Activated gamma-delta T cell (primary cell): Measurements from ENCODE around the gene RPL3.

Experiments used
- DNase-seq: peaks from one replicate; lab custom pipeline; 2025; lab: John Stamatoyannopoulos, UW

Gene RPL3

DNA sequence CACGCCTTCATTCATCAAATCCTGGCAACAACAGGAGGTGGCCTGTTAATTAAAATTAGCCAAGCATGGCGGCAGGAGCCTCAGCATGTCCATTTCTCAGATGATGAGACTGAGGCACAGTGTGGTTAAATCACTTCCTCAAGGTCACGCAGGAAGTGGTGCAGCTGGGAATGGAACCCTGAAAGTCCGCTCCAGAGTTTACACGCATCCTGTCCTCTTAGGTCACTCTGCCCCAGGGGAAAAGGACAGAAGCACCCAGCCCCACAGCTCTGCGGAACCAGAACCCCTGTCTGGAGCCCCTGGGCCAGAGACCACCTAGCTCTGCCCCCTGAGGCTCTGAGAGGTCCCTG, 19.6 kb downstream of the RPL3 start:
- DNase-seq, result no peak

DNA sequence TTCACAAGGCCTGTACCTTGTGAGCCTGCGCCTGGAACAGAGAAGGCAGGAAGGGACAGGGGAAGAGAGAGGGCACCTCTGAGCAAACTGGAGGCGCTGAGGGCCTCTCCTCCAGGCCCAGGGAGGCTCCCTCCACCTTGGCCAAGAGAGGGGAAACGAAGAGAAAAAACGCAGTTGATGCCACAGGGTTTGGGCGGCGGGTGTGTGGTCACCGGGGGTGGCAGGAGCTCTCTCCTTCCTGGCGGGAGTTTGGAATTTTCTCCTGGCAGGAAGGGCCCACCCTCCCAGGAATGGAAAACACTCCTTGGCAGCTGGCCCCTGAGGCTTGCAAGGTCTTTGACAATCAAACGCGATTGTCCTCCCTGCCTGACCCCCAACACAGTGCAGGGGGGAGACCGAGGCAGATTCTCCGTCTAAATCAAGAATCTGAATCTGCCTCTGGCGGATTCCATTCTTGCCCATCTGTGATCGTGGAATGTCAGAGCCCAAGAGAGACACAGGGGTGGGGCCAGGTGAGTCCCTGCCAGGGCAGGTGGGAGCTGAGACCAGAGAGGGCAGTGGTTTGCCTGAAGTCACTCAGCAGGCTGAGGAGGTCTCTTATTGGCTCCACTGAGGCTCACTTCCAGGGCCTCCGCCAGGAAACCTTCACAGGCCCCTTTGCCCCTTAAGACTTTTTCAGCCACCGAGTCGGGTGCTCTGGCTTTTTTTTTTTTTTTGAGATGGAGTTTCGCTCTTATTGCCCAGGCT, 21.0 kb downstream of the RPL3 start:
- DNase-seq, result no peak

DNA sequence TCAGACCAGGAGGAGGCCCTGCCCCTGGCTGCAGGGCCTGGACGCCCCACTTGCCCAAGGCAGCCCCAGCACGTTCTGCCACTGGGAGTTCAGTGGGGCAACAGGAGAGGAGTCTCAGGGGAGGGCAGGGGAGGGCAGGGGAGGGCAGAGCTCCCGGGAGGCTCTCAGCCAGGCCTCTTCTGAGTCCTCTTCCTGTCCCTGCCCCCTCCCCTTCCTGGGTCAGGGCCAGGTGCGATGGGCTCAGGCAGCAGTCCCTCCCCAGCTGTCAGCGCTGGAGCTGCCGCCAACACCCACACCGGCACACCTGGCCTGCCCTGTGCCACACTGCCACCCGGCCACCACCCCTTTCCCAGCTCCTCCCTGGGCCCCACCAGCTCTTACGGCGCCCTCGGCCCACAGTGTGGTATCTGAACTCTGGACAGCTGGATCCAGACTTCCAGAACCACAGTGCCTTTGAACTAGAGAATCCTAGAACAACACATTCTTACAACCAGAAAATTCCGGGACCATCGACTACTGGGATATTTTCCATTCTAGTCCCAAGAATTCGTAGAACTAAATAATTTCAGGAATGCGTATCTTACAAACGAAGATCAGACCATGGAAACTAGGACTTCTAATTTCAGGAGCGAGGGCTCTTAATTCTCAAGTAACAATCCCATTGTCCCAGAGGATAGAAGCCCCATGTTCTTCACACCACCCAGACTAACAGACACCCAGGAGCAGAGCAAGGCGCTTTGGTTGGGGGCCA, 21.8 kb downstream of the RPL3 start:
- DNase-seq, result no peak

DNA sequence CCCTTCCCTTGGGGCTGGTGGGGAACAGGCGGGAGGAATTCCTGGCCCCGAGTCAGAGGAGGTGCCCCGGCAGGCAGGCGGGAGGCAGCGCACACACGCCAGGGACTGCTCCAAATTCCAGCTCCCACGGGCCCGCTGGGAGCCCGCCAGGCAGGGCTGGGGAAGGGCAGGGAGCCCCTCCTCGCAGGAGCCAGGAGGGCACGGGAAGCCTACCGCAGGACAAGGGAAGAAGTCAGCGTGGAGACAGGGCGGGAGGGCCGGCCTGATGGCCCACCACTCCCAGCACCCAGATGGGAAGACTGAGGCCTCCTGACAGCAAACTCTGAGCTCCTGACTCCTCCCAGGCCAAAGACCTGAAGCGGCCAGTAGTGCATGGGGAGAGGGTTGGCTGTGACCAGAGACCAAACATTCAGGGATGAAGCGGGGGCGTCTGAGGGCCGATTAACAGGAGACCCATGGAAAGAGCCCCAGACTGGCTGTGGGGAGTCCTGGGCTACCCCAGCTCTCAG, 22.4 kb downstream of the RPL3 start:
- no peak for DNase-seq

DNA sequence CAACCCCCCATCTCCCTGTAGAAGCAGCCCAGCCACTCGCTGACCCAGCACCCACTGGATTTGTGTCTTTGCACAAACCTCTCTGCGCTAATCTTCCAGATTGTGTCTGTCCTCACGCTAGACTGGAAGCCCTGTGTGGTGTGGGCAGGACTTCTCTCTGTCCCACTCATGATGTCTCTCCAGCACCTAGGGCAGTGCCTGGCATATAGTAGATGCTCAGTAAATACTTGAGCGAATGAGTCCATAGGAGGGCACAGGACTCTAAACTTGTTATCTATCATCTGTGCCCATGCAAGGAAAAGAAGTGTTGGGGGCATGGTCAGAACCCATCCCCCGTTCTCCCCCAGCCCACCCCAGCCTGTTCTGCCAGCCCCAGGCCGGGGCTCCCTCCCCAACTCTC, 22.9 kb downstream of the RPL3 start:
- DNase-seq, result no peak

DNA sequence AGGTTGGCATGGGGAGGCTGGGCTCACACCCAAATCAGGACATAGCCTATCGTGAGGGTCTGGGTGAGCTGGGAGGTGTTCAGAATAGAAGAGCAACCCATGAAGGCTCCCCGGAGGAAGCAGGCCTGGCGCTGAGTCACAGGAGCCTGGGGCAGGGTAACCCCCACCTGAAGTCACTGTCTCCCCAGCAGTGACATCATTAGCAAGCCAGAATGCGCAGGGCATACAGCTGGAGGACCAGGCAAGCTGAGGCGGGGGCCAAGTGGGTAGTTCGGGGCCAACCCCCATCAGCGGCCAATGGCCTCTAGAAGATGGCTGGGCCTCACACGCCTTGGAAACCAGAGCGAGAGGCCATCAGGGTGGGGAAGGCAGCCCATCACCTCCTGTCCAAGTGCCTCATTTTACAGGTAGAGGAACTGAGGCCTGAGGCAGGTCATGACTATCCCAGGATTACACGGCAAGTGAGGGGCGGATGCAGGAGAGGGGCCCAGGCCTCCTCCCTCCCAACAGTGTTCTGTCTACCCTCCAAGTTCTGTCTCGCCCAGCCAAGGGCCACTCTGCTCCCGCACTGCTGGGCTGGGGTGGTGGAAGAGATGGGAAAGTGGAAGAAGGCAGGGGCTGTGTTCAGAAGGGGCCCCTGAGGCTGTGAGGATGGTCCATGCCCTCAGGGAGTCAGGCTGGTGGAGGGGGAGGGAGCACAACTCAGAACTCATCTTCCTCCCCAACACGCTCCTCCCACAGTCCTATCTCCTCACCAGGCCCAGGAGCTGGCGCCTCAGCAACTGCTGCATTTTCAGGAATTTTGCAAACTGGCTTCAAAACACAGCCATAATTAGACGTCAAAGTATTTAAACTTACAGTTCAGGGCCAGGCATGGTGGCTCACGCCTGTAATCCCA, 24.6 kb downstream of the RPL3 start:
- no peak for DNase-seq

DNA sequence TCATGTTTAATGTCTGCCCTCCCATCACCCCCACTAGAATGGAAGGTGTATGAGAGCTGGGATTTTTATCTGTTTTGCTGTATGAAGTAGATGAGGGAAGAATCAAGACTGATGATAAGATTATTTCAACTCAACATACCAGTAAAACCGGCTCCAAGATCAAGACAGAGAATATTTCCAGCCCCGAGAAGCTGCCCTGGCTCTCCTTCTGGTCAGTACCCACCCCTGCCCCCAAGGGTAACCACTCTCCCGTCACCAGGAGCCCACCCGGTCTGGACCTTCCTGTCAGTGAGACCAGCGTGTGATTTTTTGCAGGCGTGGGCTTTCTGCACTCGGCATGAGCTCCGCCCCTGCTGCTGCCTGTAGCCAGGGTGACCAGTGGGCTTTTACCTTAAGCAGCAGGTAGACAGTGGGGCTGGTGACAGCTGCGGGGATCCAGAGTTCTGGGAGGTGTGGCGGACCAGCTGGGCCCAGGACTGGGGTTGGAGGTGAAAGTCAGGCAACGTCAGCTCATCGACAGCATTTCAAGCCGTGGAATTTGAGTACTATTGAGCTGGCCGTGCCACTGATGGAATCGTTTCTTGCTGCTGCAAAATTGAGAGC, 25.6 kb downstream of the RPL3 start:
- DNase-seq, result no peak

DNA sequence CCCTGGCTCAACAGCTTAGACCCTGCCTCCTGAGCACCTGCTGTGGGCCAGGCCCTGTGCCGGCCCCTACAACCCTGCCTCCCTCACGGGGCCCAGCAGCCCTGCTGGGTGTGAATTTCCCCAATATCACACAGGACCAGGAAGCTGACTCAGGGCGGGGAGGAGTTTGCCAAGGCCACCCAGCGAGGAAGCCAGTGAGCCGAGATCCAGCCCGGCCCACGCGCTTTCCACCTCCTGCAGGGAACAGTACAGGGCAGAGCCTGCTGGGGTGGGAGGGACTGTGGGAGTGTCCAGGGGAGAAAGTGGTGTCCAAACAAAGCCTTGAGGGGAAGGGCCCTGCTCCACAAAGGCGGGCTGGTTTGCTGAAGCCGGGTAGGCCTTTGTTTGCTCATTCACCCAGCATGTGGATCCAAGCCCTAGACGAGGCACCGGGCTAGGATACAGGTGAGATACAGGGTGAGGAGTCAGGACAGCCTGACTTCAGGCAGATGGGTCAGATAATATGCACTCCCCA, 26.8 kb downstream of the RPL3 start:
- DNase-seq, result no peak

DNA sequence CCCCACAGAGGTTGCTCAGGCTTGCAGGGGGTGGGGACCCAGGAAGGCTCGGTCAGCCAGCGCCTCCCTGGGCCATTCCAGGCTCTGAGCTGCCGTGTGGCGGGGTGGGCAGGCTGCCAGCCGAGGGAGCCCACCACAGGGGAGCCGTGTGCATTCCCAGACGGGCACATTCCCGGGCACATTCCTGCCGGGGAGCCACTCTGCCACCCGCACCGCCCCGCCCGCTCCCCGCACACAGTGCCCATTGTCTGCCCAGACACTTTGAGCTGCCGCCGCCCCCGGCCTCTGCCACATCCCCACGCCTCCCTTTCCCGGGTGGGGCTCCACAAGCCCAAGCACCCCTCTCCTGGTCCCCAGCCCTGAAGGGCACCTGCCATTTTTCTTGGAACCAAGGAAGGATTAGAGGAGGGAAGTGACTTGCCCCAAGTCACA, 27.4 kb downstream of the RPL3 start:
- no peak for DNase-seq

DNA sequence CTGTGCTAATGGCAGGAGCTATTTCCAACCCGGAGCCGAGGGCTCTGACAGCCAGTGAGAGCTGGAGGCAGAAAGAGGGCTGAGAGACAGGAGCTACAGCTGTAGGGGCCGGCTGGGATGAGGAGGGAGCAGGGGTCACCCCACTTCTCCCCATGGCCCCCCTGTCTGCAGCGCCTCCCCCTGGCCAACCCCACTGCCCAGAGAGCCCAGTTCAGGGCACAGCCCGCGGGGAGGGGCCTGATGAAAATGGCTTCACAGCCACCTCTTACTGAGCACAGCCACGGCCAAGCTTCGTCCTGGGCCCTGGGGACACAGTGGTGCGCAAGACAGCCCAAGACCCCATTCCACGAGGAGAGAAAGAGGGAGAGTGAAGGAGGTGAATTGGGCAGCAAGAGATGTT, 27.9 kb downstream of the RPL3 start:
- no peak for DNase-seq

DNA sequence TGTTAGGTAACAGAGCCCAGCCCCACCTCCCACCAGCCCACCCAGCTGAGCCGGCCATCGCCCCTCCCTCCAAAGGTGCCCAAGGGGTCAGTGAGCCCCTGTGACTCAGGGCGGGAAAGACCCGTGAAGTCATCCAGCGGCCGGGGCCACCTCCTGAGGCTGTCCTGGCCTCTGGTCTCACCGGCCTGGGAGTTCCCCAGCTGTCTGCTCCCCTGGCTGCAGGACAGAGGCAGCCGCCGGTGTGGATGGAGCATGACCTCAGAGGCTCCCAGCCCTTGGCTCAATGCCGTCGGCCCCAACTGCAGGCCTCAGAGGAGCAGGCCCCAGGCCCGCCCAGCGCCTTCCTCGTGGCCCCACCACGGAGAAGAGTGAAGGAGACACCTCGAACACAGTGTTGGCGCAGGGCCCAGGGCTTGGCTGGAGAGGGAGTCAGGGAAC, 28.7 kb downstream of the RPL3 start:
- DNase-seq, result no peak

DNA sequence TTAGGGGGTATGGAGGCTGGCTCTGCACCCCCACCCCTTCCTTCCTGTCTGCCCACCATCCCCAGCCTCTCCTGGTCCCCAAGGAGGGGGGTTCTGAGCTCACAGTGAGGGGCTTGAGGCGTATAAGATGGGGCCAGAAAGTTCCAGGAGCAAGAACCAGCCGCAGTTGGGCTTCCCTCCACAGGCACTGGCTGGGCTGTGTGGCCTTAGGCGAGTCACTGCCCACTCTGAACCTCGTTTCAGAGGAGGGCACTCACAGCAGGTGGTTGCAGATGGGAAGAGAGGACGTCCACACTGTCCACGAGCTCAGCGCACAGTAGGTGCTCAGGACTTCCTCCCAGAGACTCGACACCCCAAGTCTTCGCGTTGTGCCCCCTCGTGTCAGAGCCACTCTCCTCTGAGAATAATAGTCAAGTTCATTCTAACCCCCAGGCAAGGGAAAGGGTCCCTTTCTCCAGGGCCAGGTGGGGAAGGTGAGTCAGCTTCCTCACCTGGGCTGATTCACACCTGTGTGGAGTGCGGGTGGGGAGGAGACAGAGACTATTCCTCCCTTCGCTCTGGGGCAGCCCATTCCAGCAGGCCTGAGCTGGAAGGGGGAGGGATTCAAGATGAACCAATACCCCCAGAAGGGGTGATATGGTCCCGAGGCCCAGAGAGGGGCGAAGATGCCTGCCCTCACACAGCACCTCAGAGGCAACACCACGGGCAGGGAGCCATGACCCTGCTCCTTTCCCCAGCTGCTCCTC, 29.3 kb downstream of the RPL3 start:
- DNase-seq, result no peak

DNA sequence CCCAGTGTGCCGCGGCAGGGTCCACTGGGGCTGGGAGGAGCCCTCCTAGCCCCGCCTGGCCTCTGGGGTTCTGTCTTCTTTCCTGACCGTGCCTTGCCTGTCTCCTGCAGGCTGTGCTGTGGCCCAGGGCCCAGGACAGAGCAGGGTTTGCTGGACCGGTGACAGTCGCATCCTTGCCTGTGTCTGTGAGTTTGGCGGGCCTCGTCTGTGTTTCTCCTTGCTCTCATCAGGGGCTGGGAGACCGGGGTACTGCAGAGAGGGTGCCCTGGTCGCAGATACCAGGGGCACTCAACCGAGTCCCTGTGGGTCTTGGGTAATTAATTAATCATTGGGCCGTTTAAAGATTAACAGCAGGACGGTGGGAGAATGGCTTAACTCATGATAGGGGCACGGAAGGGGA, 29.9 kb downstream of the RPL3 start:
- DNase-seq, result no peak

DNA sequence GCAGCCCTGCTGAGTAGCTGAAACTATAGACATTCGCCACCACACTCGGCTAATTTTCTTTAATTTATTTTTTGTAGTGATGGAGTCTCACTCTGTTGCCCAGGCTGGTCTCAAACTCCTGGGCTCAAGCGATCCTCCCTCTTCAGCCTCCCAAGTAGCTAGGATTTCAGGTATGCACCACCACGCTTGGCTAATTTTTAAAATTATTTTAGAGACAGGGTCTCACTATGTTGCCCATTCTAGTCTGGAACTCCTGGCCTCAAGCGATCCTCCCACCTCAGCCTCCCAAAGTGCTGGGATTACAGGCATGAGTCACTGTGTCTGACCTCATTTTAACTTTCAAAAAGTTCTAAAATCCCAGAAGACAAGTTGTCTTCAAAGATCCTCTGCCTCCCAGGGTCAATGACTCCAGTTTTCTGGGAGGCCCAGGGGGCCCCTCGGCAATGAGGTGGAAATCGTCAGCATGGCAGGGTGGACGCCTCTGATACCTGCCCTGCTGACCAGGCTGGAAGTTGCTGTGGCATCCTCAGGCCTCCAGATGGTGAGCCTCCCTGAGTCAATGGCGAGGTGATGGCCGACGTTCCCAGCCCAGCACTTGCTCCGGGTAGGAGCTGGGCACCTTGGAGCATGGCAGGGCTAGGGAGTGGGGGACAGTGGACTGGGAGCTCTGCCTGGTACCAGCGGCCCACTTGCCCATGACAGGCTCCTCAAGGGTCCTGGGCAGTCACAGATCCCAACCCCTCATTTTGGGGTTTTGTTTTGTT, 31.1 kb downstream of the RPL3 start:
- no peak for DNase-seq

DNA sequence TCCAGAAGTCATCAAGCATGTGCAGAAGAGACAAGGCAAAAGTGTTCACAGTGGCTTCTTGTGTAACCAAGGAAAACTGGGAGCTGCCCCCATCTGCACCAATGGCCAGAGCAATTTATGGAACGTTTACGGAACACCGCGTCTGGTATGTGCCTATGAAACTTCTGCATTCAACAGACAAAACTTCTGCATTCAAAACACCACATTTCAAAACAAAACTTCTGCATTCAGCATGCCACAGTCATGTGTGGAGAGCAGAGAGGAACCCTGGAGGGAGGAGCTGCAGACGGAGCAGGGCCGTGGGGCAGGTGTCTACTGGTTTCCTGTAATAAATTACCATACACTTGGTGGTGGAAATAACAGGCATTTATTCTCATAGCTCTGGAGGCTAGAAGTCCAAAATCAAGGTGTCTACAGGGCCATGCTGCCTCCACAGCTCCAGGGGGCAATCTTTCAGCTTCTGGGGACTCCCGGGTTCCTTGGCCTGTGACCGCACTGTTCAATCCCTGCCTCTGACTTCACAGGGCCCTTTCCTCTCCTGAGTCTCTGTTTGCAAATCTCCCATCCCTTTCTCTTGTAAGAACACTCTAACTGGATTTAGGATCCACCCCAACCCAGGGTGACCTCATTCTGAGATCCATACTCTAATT, 32.2 kb downstream of the RPL3 start:
- no peak for DNase-seq

DNA sequence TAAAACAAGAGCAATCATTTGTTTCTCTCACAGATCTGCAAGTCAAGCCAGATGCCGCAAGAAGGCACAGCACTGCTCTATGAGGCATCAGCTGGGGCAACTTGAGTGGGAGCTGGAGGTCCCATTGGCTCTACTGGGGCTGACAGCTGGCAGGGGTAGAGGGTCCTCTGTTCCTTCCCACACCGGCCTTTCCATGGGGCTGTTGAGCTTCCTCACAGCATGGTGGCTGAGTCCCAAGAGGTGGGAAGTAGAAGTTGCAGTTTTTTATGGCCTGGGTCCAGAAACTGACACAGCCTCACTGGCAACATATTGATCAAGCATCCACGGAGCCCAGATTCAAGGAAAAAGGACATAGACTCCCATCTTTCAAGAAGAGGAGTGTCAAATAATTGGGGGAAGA, 34.4 kb downstream of the RPL3 start:
- DNase-seq, result no peak

DNA sequence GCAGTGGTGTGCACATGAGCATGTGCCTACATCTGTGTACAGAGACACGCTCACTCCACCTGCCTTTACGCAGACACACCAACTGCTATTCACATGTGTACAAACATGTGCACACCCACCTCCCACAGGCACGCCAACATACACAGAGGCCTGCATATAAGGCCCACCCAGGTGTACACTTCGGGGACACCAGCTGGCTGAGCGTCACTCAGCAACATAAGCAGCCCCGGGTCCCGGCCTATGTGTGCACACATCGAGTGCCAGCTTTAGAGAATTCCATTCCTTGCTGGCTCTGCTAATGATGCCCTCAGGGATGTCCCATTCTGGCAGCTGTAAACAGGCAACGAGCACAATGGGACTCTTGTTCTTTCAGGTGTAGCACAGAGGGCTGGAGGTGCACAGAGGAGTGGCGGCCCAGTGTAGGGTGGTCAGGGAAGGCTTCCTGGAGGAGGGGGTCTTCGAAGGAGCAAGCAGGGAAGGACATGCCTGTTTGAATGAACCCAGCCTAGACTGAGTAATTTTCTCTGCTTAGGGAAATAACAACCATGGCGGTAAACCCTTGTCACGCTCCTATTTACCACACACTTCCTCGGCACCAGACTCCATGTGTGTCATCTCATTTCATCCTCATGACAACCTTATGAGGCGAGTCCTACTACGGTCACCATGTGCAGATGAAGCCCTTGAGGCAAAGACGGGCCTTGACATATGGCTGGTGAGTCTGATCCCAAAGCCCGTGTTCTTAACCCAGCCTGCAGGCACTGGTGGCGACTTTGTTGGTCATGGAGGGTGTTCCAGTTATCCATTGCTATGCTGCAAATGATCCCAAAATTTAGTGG, 35.1 kb downstream of the RPL3 start:
- DNase-seq, result no peak

DNA sequence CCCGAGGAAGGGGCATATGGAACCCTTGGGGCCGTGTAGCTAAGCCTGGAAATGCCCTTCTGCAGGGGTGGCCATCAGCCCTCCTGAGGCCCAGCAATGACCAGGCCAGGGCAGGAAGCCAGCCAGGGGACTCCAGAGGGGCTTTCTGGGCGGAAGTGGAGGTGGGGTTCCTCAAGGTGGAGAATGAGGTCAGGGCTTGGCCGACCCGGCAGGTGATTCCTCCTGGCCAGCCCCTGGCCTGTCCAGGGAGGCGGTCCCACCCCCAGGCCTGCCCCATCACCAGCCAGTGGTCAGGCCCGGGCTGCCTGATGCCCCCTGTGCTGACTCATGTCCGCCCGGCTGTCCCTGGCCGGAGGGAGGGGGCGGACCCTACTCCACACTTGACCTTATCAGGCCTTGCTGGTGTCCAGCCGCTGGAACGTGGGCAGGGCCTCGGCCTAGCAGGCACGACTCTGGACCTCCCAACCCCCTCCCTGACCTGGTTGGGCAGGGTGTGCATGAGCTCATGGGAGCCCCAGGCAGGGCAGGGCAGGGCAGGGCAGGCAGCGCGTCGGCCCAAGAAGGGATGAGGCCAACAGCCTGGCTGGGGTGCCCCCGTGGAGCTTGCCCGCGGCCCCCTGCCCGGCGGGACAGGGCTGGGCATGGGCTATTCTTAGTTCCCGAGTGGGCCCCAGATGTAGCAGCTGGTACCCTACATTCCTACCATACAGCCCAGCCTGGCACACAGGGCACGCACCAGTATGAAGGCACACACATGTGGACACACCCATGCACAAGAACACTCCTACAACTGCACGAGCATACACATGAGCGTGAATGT, 35.9 kb downstream of the RPL3 start:
- no peak for DNase-seq
